SW 1271 (cell line): ENCODE measurements around the gene PIK3R3.
A peak's percentile ranks its signal among the peaks of the same experiment; 100 is the strongest.

Experiments used
- DNase-seq, 2 experiments: peaks; one replicate each; lab custom pipeline; 2025; lab: John Stamatoyannopoulos, UW

PIK3R3 gene

GRCh38 chr1:46157916-46158311 is 25.5 kb upstream of the PIK3R3 start:
- DNase-seq, result no peak

GRCh38 chr1:46153732-46154131 is 21.3 kb upstream of the PIK3R3 start:
- DNase-seq, result no peak

DNA sequence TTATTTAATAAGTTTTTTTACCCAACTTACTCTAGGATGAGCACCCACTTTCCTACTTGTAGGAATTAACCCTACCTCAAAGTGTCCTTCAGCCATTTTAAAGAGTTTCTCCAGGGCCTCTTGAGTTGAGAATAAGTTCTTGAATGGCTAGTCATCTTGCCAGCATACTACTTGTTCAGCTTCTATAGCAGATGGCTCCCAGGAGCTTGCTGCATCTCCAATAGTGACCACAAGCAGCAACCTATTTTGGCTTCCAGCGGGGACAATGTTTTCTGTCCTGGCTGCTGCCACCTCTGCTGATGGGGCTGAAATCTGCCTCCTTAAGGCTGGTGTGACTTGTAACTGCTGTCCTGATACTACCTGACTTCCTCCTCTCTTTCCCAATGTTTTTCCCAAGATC is 20.8 kb upstream of the PIK3R3 start:
- DNase-seq, result no peak

GRCh38 chr1:46152016-46152415 is 19.6 kb upstream of the PIK3R3 start:
- no peak for DNase-seq

DNA sequence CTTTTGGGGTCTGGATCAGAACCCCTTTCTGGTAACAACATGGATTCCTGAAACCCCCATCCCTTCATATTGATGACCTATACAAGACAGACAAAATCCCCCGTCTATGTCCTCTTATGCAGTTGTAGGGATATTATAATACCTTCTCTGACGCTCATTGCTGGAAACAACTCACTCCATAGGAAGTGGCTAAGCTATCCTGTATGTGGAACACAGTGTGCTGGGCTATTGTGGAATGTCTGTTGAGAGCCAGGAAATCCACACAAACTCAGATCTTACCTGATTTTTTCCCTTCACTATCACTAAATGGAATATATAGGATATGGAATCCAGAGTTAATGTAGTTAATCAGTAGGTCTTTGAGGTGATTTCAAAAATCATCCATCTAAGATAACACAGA is 17.7 kb upstream of the PIK3R3 start:
- DNase-seq, result no peak

- DNase-seq, result no peak
Measured at GRCh38 chr1:46148318-46148717, 15.9 kb upstream of the PIK3R3 start.

DNA sequence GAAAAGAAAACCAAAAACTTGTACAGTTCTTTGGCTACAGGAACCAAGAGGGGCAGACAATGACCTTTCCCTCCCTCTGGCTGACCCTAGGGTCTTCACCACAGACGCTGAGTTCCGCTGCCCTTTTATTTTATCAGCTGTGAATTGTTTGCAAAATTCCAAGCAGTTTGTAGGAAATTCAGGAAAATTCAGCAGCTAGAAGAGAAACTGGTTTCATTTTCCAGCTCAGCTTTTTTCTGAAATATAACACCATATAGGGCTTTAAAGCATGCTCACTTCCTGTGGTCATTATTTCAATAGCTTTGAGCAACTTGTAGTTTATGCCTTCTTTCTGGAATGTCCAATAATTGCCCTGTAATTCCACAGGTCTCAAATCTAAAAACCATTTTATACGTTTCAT is 5.5 kb upstream of the PIK3R3 start:
- DNase-seq, result no peak

- DNase-seq, result no peak
Measured at GRCh38 chr1:46136711-46137110, 4.3 kb upstream of the PIK3R3 start.

DNA sequence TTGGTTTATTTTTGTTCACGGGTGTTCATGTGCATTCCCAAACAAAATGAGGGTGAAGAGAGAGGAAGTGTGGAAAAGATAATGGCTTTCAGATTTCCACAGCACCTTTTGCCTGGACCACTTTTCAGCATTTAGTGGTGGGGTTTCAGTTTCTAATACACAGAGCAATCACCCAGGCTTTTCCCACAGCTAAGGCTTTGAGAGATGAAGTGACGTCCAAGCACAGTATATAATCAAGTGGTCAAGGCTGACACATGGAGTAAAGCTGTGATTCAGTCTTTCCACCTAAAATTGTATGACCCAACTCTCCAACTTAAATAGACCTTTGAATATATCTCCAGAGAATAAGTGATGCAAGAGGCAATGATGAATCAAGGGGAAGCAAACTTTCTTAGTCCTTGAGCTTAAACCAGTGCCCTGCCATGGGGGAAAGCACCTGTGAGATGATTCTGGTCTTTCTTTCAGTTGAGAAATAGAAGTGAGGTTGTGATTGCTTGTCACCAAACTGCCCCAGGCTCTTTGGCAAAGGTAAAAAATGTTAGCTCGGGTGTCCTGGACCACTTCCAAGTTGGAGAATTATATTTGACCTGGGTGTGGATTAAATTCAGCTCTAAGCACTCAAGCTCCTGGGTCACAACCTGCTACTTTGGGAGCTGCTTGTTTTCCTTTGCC is 2.4 kb upstream of the PIK3R3 start:
- DNase-seq, result no peak

DNA sequence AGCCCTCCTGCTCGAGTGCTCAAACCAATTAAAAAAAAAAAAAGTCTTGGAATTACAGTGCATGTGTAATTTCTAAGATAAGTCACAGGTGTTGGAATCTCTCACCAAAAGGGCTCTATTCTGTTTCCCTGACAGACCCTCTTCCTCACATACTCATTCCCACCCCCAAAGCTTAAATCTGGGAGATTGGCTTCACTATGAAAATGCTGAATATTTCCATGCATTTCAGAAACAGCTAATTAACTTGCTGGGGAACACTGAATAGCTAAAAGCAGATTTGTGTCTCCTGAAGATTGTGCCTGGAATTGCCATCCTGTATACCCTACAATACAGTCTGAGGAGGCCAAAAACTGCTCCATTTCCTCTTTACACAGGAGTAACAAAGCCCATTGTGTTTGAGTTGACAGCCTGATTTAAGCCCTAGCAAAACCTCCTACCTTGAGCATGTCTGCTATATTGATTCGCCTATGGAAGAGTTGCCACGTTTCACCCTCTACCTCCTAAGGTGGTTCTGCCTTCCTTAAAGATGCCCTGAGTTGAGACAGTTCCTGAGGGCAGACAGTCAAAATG is 1.4 kb upstream of the PIK3R3 start:
- no peak for DNase-seq

GRCh38 chr1:46133181-46133658 is 791 bp upstream of the PIK3R3 start:
- DNase-seq, result peak in 1 of 2 experiments; percentile 54

- DNase-seq, result peak in 1 of 2 experiments; percentile 49
Measured at GRCh38 chr1:46131712-46132528, 509 bp downstream of the PIK3R3 start.

DNA sequence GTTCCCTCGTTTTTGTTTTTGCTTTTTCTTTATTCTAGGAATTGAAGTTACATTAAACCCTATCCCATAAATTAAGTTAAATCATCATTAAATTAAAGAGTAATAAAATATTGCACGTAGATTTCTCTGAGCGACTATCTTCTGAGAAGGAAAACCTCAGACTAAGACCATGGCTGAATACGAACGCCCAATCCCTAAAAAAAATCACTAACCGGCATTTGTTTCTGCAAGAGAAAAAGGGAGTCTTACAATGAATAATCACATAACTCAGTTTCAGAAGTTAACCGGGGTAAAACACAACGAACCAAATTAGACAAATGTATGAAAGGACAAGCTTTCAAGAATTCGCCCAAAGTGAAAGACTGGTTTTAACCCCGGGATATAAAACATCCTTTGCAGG is 1.3 kb downstream of the PIK3R3 start:
- no peak for DNase-seq

GRCh38 chr1:46130606-46131005 is 1.8 kb downstream of the PIK3R3 start:
- DNase-seq, result no peak

DNA sequence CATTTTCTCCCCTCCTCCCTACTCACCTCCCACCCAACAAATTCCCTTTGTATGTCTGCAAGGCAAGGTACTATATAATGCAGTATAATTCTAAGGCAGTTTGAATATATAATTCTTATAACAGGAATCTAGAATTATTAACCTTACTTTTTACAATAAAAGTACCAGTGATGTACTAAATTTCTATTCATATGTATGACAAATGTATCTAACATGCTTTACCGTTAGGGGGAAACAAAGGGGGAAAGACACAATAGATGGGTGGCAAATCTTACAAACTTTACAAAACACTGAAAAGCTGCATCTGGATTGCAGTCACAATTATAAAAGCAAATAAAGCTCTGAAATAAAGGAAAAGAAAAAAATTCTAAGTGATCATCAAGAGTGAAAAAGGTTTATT is 2.3 kb downstream of the PIK3R3 start:
- no peak for DNase-seq

DNA sequence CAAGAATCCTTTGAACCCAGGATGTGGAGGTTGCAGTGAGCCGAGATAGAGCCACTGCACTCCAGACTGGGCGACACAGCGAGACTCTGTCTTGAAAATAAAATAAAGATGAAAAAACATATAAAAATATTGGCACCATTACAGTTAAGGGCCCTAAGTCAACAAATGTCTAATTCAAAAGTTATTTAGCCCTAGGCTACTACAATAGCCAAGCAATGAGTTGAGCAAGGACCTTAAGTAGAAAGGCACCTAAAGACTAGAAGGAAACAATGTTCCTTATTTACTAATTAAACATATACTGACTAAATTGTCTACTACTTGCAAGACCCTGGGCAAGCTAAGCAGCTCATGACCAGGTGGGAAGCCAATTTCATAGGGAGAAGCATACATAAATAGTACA is 4.1 kb downstream of the PIK3R3 start:
- DNase-seq, result peak in 1 of 2 experiments; percentile 16

- DNase-seq, result no peak
Measured at GRCh38 chr1:46118856-46119255, 13.6 kb downstream of the PIK3R3 start.

GRCh38 chr1:46117810-46118494 is 14.5 kb downstream of the PIK3R3 start:
- DNase-seq, result no peak

- DNase-seq, result no peak
Measured at GRCh38 chr1:46114925-46115603, 17.4 kb downstream of the PIK3R3 start.

GRCh38 chr1:46113948-46114347 is 18.5 kb downstream of the PIK3R3 start:
- DNase-seq, result no peak

- no peak for DNase-seq
Measured at GRCh38 chr1:46112108-46112507, 20.3 kb downstream of the PIK3R3 start.

- DNase-seq, result no peak
Measured at GRCh38 chr1:46110521-46110920, 21.9 kb downstream of the PIK3R3 start.
